ES-I3 (cell line): ENCODE measurements around the gene MARCHF3.
A peak's percentile ranks its signal among the peaks of the same experiment; 100 is the strongest.

ENCODE experiments used
- H3K36me3 ChIP-seq: 2 replicates; pipeline ENCODE4 v1.6.1; 2013; ENCODE audit warnings: mild to moderate bottlenecking, low read length, control low read depth, moderate library complexity; ENCODE audit not compliant: insufficient read depth
- H3K4me1 ChIP-seq: 2 replicates; pipeline ENCODE4 v1.6.1; 2013; ENCODE audit warnings: mild to moderate bottlenecking, control low read depth, low read length; ENCODE audit not compliant: insufficient read depth
- H3K9ac ChIP-seq: 2 replicates; pipeline ENCODE4 v1.6.1; 2013; ENCODE audit warnings: low read depth, mild to moderate bottlenecking, low read length, moderate library complexity
- H3K9me3 ChIP-seq: 2 replicates; pipeline ENCODE4 v1.6.1; 2013; ENCODE audit warnings: mild to moderate bottlenecking, low read length, moderate library complexity; ENCODE audit not compliant: control insufficient read depth, insufficient read depth

MARCHF3 gene

DNA sequence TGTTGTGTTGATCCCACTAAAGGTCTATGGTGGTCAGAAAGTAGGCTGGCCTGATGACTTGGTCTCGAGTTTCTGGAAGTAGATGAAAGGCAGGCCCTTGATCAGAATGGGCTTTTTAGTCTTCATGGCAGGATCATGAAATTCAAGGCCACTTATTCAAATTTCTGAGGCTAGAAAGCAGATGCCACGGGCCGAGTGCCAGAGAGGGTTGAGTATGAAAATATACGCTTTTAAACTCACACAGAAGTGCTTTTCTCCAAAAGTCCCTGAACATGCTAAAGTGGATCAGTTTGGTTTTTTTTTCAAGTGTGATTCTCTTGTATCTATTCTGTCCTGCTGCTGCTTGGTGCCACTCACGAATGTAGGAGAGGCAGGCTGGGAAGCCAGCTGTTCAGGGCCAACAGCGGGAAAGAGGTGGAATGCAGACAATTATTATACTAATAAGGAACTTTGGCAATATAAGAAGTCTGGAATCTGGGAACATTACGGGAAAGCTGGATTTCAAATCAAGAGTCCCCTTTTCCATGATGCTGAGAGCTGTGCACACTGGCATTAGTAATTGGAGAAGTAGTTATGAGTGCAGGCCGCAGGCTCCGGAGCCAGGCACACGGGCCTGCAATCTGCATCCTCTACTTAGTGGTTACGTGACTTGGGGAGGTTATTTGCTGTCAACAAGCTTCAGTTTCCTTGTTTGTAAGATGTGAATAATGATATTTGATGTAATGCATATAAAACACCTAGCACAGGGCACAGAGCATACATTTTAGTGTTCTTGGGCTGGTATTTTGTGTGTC is 157.6 kb downstream of the MARCHF3 start:
- Histone ChIP-seq H3K4me1 (peaks cover 19% of the 10 kb centered on the region; the same call in 1 of the 2 replicates), H3K9me3 (no peaks in the 10 kb centered on the region), H3K9ac (no peak overlapping the region), H3K36me3 (no peaks in the 10 kb centered on the region)

DNA sequence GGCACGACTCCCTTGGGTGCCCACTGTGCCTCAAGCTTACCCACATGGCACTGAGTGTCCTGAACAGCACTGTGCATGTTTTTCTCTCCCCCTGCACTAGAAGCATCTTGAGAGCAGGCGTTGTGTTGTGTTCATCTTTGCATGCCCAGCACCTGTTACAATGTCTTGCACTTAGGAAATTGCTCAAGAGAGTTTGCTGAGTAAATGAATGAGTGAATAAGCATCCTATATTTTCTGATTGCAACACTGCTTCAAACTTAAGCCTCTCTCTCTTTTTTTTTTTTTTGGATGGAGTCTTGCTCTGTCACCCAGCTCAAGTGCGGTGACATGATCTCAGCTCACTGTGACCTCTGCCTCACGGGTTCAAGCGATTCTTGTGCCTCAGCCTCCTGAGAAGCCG is 158.9 kb downstream of the MARCHF3 start:
- Histone ChIP-seq H3K9ac (no peak overlapping the region), H3K9me3 (no peaks in the 10 kb centered on the region), H3K4me1 (peaks cover 19% of the 10 kb centered on the region; the same call in 1 of the 2 replicates), H3K36me3 (no peaks in the 10 kb centered on the region)

DNA sequence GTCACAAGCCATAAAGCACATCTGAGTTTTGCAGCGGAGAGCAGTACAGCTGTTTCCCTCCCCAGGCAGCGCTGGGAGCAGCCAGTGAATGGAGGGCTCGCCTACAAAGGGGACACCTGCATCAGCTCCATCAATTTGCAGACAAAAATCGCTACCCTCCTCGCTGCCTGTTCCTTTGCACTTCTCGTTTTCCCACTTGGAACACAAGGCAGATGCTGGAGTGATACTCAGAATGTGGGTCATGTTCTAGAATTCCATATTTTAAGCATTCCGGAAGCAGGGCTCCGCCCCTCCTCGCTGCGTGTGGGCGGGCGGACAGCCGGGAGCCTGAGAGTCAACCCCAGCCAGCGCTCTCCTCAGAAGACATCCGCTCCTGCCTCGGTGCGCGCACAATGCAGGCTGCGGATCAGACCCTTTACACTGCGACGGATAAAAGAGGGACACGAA is 161.3 kb downstream of the MARCHF3 start:
- H3K4me1 ChIP-seq, result peaks cover 5% of the 10 kb centered on the region; the same call in 1 of the 2 replicates
- H3K9me3 ChIP-seq, result no peaks in the 10 kb centered on the region
- peak overlapping the region; percentile 57; the same call in 1 of the 2 replicates for H3K9ac ChIP-seq
- no peaks in the 10 kb centered on the region for H3K36me3 ChIP-seq

DNA sequence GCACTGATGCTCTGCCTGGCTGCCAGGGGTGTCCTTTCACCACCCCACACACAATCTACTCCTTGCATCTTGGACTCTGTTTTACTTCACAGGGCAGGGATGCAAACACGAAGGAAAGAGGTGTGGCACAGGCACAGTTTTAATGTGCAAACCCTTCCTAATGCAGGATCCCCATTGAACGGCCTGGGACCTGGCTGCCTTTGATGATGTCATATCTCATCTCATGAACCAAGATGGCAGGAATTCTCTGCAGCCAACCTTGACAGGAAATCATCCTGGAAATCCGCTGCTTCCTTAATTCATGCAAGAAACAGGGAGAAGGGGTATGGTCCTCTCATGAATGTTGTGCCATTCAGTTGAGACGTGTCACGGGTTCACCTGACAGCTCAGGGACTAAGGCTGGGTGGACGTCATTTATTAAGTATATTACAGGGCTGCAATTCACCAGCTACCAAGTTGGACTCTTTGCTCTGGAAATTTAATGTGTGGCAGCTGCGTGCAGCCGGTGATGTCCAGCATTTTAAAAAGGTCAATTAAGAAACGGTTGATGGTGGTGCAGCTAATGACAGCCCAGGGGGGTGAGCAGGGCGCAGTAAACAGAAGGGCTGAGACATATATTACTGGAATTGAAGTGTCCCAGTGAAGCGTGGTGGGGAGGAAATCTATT is 161.9 kb downstream of the MARCHF3 start:
- H3K9ac ChIP-seq, result peak overlapping the region; percentile 57; the same call in 1 of the 2 replicates
- peaks cover 5% of the 10 kb centered on the region; the same call in 1 of the 2 replicates for H3K4me1 ChIP-seq
- no peaks in the 10 kb centered on the region for H3K36me3 ChIP-seq
- no peaks in the 10 kb centered on the region for H3K9me3 ChIP-seq

DNA sequence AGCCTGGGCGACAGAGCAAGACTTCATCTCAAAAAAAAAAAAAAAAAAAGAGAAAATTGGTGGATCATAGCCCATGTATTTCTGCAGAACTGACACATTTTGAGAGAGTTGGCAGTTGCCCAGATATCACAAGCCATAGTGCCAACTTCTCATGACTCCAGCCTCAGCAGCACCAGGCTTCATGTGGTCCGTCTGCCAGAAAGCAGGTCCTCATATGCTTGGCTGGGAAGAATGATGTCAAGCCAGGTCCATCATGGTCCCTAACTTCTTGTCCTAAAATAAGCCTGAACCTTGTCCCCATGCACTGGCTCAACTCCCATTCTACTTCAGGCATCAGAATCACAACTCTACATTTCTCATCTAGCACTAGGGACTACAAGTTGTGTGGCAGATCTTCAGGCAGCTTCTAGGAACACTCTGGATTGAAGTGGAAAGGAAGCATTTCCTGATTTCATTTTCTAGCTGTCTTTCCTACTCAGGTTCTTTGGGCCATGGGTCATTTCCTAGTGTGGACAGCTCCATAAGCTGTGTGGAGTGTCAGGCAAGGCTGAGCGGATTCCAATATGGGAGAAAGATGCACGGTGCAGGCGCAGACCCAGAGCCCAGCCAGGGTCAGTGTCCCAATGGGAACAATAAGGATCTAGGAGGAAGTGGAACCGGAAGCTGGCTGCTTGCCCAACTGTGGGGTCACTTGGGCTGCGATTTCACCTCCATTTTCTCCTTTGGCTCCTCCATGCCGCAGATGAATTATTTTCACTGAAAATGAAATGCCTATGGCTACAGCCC is 163.3 kb downstream of the MARCHF3 start:
- Histone ChIP-seq H3K9me3 (no peaks in the 10 kb centered on the region), H3K9ac (no peak overlapping the region), H3K36me3 (no peaks in the 10 kb centered on the region), H3K4me1 (peaks cover 5% of the 10 kb centered on the region; the same call in 1 of the 2 replicates)

DNA sequence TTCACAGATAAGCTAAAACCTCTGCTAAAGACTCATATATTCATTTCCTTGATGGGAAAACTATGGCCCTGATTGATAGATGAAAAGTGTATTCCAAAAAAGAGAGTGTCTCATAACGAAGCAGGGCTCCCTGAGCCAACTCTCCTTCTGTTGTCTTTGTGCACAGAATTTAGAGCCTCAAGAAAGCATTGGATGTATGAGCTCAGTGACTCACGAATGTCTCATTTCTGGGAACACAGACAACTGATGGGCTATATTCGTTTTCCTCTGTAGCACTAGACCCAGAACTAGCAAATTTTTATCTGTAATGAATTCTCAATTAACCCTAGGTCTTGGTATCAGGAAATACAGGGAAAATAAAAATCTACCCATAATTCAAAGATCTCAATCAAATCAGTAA is 165.1 kb downstream of the MARCHF3 start:
- peaks cover 5% of the 10 kb centered on the region; the same call in 1 of the 2 replicates for H3K4me1 ChIP-seq
- no peaks in the 10 kb centered on the region for H3K9me3 ChIP-seq
- H3K36me3 ChIP-seq, result no peaks in the 10 kb centered on the region
- H3K9ac ChIP-seq, result no peak overlapping the region

DNA sequence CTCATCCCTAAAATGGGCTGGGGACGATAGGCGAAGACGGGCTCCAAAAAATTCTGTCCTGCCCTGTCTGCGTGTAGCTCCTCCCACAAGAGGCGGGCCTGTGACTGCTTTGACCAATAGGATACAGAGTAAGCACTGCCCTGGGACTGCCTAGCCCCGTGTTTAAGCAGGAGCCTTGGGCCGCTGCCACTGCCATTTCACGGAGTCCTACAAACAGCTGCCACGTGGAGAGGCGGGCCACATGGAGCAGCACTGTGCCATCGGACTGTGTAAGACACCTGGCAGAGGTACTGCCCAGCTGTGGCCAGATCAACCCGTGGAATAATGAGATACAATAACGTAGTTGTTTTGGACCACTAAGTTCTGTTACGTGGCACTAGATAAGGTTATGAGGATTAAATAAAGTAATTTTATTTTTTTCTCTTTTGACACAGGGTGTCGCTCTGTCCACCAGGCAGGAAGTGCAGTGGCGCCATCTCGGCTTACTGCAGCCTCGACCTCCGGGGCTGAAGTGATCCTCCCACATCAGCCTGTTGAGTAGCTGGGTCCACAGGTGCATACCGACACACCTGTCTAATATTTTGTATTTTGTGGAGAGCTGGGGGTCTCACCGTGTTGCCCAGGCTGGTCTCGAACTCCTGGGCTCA is 166.2 kb downstream of the MARCHF3 start:
- no peaks in the 10 kb centered on the region for H3K36me3 ChIP-seq
- H3K4me1 ChIP-seq, result 0 out of 2 replicates have a peak, but pooled peaks cover 5% of the 10 kb centered on the region
- H3K9ac ChIP-seq, result no peak overlapping the region
- H3K9me3 ChIP-seq, result no peaks in the 10 kb centered on the region

DNA sequence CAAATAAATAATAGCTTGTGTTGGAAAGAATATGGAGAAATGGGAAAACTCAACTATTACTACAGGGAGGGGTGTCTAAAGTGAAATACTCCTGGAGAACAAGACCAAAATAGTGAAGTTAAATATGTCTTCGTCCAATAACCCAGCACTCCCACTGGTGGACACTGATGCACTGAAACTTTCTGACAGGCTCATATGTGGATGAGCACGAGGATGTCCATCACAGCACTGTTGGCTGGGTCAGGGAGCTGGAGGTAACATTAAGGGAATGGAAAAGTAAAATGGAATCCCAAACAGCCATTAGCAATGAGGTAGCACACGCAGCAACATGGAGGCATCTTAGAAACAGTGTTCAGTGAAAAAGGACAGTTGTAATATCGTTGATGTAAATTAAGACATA is 167.0 kb downstream of the MARCHF3 start:
- H3K9ac ChIP-seq, result no peak overlapping the region

DNA sequence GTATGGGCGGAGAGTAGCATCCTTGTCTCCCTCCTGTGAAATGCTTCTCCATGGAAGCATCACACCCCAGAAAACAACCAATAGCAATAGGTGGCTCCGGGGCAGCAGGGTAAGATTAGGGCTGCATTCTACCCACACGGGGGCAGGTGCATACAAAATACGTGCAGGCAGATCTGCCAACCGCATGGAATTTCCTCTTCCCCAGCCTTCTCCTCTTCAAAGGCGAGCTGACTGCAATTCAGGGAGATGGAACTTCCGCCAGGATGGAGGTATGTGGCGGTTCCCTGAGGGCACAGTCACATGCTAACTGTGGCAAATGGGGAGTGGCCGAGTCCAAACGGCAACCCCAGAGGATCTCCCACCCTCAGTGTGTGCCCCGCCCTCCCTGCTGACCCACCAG is 171.9 kb downstream of the MARCHF3 start:
- Histone ChIP-seq H3K9me3 (no peaks in the 10 kb centered on the region), H3K9ac (no peak overlapping the region), H3K4me1 (peaks cover 13% of the 10 kb centered on the region), H3K36me3 (no peaks in the 10 kb centered on the region)

More for the DNA sequence above, 167.0 kb downstream of the MARCHF3 start:
- H3K9me3 ChIP-seq, result no peaks in the 10 kb centered on the region
- 0 out of 2 replicates have a peak, but pooled peaks cover 2% of the 10 kb centered on the region for H3K4me1 ChIP-seq
- no peaks in the 10 kb centered on the region for H3K36me3 ChIP-seq

DNA sequence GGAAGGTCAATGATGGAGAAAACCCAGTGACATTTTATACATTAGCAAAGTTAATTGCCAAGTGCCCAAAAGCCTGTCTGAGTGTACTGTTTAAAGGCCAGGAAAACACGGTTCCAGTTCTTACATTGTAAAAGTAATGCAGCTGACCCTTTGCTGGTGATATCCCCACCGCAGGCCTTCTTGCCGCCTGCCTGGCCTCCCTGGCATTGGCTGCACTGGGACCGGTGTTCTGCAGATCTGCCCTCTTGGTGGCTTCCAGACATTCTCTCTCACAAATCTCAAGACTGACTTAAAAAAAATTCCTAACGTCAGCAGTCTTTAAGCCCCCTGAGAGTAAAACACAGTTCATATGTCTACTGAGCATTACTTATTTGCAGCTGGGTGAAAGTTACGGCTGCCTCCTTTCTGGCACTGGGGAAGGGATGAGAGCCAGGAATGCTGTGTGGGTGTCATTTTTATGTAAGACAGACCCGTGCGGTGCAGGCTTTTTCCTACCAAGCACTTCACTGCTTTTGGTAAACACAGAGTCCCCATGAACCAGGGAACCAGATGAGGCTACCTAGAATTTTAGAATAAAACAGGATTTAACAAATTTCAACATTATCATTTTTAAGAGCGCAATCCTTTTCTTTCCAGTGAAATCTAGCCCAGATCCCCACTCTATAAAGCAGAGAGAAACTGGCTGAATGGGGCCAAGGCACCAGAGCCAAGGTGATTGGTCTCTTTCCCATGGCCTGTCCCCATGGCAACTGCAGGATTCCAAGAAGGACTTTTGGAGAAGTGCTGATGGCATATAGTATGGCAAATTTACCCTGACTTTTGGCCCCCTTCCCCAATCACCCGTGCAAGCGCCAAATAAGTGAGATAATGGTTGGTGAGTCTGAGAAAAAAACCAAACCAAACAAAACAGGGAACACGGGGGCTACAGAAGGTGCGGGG is 172.6 kb downstream of the MARCHF3 start:
- H3K4me1 ChIP-seq, result peaks cover 19% of the 10 kb centered on the region
- no peak overlapping the region for H3K9ac ChIP-seq
- no peaks in the 10 kb centered on the region for H3K9me3 ChIP-seq
- H3K36me3 ChIP-seq, result no peaks in the 10 kb centered on the region

DNA sequence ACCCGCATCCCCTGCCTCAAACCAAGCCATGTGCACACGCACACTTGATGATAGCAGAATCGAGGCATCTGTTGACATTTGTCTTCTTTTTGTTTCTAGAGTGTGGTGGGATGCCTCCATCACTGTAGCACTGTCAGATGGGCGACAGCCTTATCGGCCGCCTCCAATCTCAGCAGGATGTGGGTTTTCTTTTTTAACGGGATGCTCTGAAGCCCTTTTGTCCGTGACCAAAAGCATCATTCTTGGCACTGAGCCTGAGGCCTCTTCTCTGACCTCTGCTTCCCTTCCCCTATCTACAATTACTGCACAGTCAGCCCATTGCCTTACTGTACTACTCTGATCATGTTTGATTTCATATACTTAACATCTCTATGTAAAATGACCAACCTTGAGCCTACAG is 175.1 kb downstream of the MARCHF3 start:
- Histone ChIP-seq H3K36me3 (no peaks in the 10 kb centered on the region), H3K9me3 (no peaks in the 10 kb centered on the region), H3K4me1 (peaks cover 41% of the 10 kb centered on the region), H3K9ac (no peak overlapping the region)

DNA sequence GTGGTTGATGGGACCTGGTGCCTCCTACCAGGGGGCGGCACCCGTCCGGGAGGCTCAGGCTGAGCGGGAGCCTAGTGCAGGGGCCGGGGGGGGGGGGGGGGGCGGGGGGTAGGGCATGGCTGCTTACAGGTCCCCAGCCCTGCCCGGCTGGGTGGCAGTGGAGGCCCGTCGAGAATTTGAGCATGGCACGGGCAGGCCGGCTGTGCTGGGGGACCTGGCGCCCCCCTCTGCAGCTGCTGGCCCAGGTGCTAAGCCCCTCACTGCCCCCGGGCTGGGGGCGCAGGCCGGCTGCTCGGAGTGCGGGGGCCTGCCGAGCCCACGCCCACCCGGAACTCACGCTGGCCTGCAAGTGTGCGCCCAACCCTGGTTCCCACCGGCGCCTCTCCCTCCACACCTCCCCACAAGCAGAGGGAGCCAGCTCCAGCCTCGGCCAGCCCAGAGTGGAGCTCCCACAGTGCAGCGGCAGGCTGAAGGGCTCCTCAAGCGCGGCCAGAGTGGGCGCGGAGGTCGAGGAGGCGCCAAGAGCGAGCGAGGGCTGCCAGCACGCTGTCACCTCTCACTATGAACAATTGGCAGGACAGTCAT is 175.7 kb downstream of the MARCHF3 start:
- H3K4me1 ChIP-seq, result peaks cover 41% of the 10 kb centered on the region
- no peaks in the 10 kb centered on the region for H3K9me3 ChIP-seq
- H3K9ac ChIP-seq, result no peak overlapping the region
- no peaks in the 10 kb centered on the region for H3K36me3 ChIP-seq
